SK-N-SH treated with all-trans-retinoic acid at 6 μM for 48 hours (cell line): ENCODE results near the gene IL17C.

ENCODE experiments used
- BACH2 ChIP-seq: fragments of 250-450 bp; sonication (Bioruptor Pico); IDR thresholded peaks from 2 replicates; pipeline ENCODE4 v1.9.0; 2021; ENCODE audit warnings: mild to moderate bottlenecking, borderline replicate concordance
- ESRRG ChIP-seq: fragments of 250-450 bp; sonication (Bioruptor Pico); IDR thresholded peaks from 2 replicates; pipeline ENCODE4 v1.6.1; 2021; ENCODE audit warnings: mild to moderate bottlenecking
- GLIS3 ChIP-seq: fragments of 250-450 bp; sonication (Bioruptor Pico); IDR thresholded peaks from 2 replicates; pipeline ENCODE4 v1.5.0; 2020; ENCODE audit warnings: mild to moderate bottlenecking, moderate library complexity
- OSR1 ChIP-seq: fragments of 250-450 bp; sonication (Bioruptor Pico); IDR thresholded peaks from 2 replicates; pipeline ENCODE4 v1.8.0; 2022; ENCODE audit warnings: moderate library complexity, mild to moderate bottlenecking, inconsistent platforms
- PPARA ChIP-seq: fragments of 250-450 bp; sonication (Bioruptor Pico); IDR thresholded peaks from 2 replicates; pipeline ENCODE4 v1.5.0; 2020; ENCODE audit warnings: mild to moderate bottlenecking, borderline replicate concordance
- TSHZ2 ChIP-seq: fragments of 250-450 bp; sonication (Bioruptor Pico); IDR thresholded peaks from 2 replicates; pipeline ENCODE4 v1.5.0; 2020; ENCODE audit warnings: mild to moderate bottlenecking, moderate library complexity
- ZFP30 ChIP-seq: fragments of 450-650 bp; formaldehyde crosslinking; IDR thresholded peaks from 2 replicates; pipeline ENCODE4 v1.5.0; 2022; ENCODE audit warnings: mild to moderate bottlenecking, moderate library complexity
- ZNF70 ChIP-seq: fragments of 450-650 bp; formaldehyde crosslinking; IDR thresholded peaks from 2 replicates; pipeline ENCODE4 v1.5.0; 2020; ENCODE audit warnings: mild to moderate bottlenecking, moderate library complexity
- ZNF8 ChIP-seq: fragments of 450-650 bp; formaldehyde crosslinking; IDR thresholded peaks from 2 replicates; pipeline ENCODE4 v1.5.0; 2020; ENCODE audit warnings: mild to moderate bottlenecking, moderate library complexity
- TF ChIP-seq, protein P1 (sequence below): fragments of 250-450 bp; sonication (Bioruptor Pico); IDR thresholded peaks from 2 replicates; pipeline ENCODE4 v1.5.1; 2020; ENCODE audit warnings: low read depth, mild to moderate bottlenecking, moderate library complexity

DNA sequence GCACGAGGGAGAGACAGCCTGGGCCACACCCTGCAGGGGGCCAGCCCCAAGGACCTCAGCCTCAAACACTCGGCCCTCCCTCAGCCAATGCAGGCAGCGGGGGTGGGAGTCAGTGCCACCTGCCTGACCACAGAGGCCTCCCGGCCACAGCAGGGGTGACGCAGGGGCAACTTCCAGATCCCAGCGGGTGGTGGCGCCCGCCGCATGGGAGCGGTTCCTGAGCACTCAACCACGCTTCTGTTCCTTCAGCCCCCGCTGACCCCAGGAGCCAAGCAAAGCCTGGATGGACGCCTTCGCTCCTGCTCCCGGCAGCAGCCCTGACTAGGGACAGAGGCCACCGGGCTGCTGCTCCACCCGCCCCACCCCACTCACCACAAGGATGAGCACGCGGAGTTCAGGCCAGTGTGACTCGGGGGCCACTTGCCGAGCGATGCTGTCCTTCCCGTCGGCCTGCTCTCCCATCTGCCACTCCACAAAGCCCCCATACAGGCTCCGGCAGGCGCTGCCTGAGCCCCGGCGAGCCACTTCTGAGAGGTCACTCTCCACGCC lies 17.4 kb downstream of the IL17C start:
- TF ChIP-seq GLIS3 (CRISPR knock-in tag) (no peak), BACH2 (no peak), PPARA (no peak), ZNF8 (no peak), ESRRG (no peak), ZFP30 (CRISPR knock-in tag) (no peak), TSHZ2 (CRISPR knock-in tag) (no peak), OSR1 (CRISPR knock-in tag) (no peak), ZNF70 (CRISPR knock-in tag) (no peak)
- TF ChIP-seq, protein P1, sequence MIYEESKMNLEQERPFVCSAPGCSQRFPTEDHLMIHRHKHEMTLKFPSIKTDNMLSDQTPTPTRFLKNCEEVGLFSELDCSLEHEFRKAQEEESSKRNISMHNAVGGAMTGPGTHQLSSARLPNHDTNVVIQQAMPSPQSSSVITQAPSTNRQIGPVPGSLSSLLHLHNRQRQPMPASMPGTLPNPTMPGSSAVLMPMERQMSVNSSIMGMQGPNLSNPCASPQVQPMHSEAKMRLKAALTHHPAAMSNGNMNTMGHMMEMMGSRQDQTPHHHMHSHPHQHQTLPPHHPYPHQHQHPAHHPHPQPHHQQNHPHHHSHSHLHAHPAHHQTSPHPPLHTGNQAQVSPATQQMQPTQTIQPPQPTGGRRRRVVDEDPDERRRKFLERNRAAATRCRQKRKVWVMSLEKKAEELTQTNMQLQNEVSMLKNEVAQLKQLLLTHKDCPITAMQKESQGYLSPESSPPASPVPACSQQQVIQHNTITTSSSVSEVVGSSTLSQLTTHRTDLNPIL (CRISPR knock-in tag) = no peak
